Ureter (tissue), 1 donor: ENCODE data around the gene GNL2. TPM values are rescaled to one million over a fixed set of nuclear protein-coding genes. Genes with fewer than 3 reads are reported as not detected.

ENCODE experiments used
- DNase-seq: peaks from one replicate; pipeline ENCODE4 v3.0.0-alpha.2; 2020; ENCODE audit warnings: low spot score
- total RNA-seq: library from RNA; stranded (reverse); gene quantifications from one replicate; pipeline ENCODE4 v1.2.4, GENCODE V29; 2023
- donor health status: DM: yes; HTN: yes; CAD: no.

The GNL2 gene
- 46.4 TPM for total RNA-seq

GRCh38 chr1:37595440-37596181 lies at the start of gene GNL2:
GNL2 (minus strand) TSS chr1:37595937; CDS start chr1:37595822, 115 bp downstream.
- peak; percentile 97 for DNase-seq

DNA sequence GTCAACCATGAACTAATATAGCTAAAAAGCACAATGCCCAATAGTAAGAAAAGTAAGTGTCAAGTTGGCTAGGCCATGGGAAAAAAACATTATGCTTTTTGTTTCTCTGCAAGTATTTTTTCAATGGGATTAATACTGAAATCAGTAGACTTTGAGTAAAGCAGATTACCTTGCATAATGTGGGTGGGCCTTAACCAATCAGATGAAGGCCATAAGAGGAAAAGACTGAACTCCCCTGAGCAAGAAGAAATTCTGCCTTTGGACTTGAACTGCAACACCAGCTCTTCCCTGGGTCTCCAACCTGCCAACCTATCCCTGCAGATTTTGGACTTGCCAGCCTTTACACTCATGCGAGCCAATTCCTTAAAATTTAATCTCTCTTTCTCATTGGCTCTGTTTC lies 45.3 kb upstream of the GNL2 start:
- DNase-seq: no peak

GRCh38 chr1:37636435-37636834 lies 40.7 kb upstream of the GNL2 start:
- no peak for DNase-seq

DNA sequence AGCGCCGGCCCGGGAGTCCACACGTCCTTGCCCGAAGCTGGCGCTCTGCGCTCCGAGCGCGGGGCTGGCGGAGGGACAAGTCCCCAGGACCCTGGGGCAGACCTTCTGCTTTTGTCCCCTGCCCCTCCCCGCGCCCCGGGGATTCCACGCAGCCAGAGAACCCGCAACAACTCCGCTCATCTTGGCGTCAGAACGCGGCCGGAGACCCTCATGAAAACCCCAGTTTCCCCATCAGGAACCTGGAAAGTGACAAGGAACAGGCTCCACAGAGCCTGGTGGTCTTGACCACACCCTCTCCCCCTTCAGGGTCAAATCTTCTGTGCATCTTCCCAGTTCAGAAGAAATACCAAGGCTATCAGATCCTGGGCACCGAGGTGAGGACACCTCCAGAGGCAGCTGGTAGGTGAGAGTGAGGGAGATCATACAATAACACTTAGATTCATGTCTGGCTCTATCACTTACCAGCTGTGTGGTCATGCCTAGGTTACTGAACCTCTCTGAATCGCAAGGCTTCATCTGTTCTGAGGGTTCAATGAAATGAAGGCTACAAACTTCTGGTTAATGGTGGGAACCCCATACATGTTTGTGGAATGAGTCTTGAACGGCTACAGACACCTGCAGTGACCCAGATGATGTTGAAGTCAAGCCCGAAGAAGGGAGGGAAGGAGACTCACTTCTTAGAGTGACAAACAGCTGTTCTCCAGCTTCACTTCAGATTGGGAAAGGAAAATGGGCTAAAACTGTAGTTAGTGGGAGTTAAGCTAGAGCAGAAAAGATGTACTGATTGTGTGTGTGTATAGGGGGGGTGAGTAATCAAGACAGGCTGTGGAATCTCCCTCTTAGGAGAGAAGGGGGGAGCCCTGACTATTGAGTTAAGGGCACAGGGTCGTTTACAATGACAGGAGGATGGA lies 39.5 kb upstream of the GNL2 start:
- no peak for DNase-seq

GRCh38 chr1:37634244-37634991 lies 38.7 kb upstream of the GNL2 start, which contains the start of gene RSPO1:
RSPO1 (minus strand) TSS chr1:37634892; CDS start chr1:37629661, 5,231 bp downstream.
- no peak for DNase-seq

DNA sequence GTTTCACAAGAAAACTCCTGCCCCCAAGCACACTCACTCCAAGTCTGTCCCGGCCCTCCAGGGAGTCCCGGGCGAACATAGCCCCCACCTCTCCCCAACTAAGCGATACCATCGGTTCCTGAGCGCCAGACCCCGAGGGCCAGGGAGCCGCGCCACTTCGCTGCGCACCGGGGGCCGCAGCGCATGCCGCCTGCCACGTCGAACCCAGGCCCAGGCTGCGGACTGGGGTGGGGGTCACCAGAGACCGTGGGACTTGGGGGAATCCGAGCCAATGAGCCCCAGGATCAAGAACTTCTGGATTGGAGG lies 38.2 kb upstream of the GNL2 start:
- no peak for DNase-seq

- DNase-seq: no peak
Measured at GRCh38 chr1:37633040-37633937, 37.6 kb upstream of the GNL2 start.

DNA sequence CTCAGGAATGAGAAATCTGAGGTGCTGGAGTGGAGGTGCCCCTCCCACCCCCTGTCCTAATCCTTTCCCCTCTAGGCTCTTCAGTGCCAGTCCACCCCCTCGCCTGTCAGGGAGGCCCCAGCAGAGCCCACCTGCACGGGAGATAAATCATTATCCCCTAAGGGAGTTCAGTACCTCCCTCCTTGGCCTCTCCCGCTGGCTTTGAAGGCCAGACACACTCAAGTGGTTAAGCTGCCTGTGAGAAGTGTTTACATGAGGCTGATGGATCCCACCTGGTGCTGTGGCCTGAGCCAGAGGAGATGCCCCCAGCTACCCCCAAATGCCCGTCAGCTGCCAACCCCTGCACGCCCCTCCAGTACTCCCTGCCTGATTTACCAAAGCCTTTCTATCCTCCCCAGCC lies 35.3 kb upstream of the GNL2 start:
- no peak for DNase-seq

DNA sequence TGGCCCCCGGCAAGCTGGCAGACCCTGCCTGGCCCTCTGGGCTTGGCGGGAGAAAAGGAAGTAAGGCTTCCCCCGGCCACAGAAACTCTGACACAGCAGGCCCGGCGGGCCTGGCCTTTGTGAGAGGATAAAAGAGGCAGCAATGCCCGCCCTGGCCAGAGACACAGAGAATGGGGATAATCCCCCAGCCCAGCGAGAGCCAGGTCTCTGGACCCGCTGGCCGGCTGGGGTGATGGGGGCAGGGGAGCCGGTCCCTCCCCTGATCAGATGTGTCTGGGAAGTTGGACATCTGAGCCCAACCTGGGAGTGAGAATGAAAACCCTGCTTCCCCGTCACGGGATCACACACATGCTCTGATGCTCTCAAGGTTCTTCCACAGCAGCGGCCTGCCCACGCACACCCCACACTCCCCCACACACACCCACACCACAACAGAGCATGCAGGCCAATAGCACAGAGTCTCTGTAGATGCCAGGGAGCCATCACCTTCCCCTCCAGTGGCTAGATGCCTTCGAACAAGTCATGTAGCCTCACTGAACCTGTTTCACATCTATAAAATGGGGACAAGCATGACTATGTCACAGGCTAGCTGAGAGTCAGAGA lies 34.8 kb upstream of the GNL2 start:
- DNase-seq: no peak

DNA sequence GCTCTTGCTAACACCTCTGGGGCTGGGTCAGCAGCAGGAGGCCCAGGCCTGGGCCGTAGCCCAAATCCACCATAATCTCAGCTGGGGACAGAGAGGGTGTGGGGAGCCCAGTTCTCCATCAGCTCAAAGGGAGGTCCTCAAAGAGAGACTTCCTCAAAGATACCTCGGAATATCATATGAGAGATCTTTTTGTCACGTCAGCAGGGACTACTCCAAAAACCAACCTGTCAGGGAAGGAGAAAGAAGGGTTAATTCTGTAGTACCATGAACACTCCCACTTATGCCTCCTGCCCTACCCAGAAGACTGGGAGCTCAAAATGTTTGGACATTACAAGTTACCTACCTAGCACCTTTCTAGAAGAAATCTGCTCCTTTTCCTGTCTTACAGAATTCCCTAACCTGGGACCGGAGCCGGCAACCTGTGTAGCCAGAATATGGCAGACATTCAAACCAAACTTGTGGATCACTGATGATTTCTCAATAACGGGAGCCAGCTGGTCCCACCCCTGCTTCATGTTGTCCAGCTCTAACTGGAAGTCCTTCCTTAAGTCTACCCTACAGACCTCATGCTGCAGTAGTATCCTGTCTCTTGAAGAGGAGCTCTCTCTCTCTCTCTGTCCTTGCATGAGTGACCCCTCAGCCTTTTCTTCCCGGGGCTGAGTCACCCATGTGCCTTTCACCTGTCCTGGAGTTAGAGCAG lies 34.1 kb upstream of the GNL2 start:
- DNase-seq: no peak

- no peak for DNase-seq
Measured at GRCh38 chr1:37629008-37629407, 33.3 kb upstream of the GNL2 start.

DNA sequence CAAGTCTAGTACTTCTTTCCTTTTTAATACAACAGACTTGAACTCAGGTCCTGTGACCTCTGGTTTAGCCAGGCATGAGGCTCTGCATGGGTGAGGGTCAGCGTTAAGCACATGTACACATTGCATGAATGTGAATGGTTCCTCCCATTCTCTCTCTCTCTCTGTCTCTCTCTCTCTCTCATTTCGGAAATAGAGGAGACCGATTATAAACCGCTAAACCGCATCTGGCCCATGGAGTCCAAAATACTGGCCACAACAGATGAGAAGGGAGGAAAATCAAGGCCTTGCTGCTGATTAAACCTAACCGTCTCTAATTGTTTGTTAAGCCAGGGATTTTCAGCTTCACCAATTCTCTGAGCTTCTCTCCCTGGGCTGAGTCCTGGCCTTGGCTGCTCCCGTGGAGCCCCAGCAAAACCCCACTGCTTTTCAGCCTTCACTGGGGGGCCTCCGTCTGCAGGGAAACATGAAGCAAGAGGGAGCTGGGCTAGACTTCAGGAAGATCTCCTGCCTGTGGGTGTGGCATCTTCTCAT lies 32.4 kb upstream of the GNL2 start:
- DNase-seq: no peak

DNA sequence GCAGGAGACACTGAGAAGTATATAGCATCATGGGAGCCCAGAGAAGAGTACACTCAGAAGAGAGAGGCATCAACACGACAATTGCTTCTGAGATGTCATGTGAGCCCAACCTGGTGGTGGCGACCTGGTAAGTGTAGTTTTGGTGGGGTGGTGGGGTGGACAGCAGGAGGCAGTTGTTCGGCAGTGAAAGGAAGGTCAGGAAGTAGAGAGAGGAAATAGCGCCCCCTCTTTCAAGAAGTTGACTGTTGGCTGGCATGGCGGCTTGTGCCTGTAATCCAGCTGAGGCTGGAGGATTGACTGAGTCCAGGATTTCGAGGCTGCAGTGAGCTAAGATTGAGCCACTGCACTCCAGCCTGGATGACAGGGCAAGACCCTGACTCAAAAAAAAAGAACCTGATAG lies 26.4 kb upstream of the GNL2 start:
- DNase-seq: no peak

DNA sequence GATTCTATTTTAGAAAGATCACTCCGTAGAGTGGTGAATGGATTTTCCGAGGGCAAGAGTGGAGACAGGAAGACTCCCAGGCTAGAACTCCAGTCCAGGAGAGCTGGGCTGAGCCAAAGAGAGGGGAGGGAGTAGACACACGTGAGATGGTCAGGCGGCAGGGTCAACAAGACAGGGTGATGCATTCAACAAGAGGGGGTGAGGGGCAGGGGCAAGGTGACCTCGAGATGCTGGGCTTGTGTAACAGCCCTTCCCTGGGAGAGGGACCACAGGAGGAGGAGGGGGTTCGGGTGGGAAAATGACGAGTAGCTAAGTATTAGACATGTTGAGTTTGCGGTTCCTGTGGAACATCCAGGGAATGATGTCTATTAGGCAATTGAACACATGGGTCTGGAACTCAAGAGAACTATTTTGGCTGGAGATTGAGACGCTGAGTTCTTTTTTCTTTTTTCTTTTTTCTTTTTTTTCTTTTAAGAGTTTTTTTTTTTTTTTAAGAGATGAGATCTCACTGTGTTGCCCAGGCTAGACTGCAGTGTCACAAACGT lies 25.7 kb upstream of the GNL2 start:
- DNase-seq: no peak

DNA sequence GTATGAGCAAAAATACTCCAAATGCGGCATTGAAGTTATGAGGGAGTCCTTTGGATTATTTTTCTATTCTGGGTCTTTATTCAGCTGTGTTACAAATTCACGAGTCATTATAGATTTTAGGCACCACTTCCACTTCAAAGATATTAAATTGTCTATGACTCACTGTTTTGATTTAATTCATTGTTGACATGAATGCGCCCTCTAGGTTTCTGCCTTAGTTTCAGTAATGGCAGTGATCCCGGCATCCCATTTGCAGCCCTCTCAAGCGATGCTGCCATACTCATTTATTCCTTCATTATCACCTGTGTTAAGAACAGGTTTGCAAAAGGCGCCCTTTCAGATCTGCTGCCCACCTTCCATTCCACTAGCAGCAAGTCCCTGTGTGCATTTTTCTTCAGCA lies 25.0 kb upstream of the GNL2 start:
- DNase-seq: no peak

- DNase-seq: no peak
Measured at GRCh38 chr1:37616330-37616729, 20.6 kb upstream of the GNL2 start.

- DNase-seq: no peak
Measured at GRCh38 chr1:37614105-37614504, 18.4 kb upstream of the GNL2 start.

DNA sequence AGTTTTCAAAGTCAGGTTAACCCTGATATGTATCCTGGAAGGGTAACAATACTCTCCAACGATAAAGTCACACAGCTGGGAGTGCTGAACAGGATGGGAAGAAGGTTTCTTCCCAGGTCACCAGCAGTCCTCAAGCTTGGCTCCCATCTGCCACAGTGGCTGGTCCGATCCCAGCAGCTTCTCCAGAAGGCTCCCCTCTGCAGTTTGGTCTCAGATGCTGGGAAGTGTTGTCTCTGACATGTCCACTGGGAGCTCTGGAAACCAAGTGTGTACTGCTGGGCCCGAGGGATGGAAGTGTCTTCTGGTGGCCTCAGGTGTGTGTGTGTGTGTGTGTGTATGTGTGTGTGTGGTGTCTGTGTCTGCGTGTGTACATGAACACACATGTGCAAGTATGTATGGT lies 16.4 kb upstream of the GNL2 start:
- DNase-seq: no peak

DNA sequence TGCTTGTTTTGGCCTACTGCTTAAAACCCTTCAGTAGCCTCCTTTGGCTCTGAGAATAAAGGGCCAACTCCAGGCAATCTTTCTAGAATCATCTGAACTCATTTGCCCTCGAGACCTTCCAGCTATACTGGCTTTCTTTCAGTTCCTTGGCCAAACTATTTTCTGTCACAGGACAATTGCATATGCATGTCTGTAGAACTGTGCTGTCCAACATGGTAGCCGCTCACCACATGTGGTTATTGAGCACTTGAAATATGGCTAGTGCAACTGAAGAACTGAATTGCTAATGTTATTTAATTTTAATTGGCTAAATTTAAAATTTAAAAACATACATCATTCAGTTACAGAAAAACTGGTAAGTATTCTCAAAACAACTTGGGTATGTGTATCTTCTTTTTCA lies 14.3 kb upstream of the GNL2 start:
- no peak for DNase-seq

DNA sequence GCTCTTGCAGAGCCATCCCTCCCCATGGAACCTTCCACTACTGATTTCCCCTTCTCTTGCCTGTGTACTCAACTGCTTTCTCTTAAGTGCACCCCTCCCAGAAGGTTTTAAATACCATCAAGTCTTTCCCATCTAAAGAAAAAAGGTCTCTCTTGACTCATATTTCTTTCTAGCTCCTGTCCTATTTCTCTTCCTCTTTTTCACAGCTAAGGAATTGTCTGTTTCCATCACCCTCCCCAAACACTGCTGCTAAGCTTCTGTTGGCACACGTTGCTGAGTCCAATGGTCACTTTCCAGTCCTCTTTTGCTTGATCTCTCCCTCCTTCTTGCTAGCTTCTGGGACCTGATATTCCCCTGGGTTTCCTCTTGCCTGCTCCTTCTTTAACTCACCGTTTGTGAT lies 13.3 kb upstream of the GNL2 start:
- DNase-seq: no peak
